ENCODE measurements around the gene LRTM2. TPM values are rescaled to one million over a fixed set of nuclear protein-coding genes. Genes with fewer than 3 reads are reported as not detected.

The LRTM2 gene
- total RNA-seq, 1 experiment from 2014 or later, result not detected

DNA sequence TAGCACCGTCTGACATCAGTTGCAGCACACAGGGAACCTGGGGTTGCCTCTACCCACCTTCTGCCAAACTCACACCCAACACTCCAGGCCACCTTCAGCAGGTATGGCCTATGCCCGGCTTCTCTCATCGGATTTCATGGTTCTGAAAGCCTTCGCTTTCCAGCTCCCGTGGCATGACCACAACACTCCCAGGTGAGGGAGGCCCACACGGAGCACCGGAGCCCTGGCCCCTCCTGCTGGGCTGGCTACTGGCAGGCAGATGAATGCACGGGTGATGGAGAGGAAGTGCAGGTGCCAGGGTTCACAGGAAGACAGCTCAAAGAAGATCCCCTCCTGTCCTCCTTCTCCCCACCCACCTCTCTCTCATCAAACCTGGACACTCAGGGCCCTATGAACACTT is 60.9 kb downstream of the LRTM2 start:
- Histone ChIP-seq H3K27me3 (ENCODE audit: control insufficient read depth, insufficient read depth, low read length) (no peaks in the 10 kb centered on the region), H3K4me3 (ENCODE audit: low read depth in 2 of 2, low read length in 2 of 2) (no peak overlapping the region), H3K36me3 (ENCODE audit: control insufficient read depth, insufficient read depth, low read length) (no peaks in the 10 kb centered on the region), H3K4me1 (ENCODE audit: control insufficient read depth, insufficient read depth, low read length) (no peaks in the 10 kb centered on the region), H3K9me3 (ENCODE audit: control insufficient read depth, insufficient read depth, low read depth, low read length) (no peaks in the 10 kb centered on the region), H3K27ac (ENCODE audit: low read length) (no peak overlapping the region)
- ChIA-PET CTCF (no interaction called here), POLR2A (no interaction called here)
- in situ Hi-C loops (cut with HindIII; ENCODE audit: low pct_unique_long_range_greater_than_20kb, low sequenced_read_pairs) (no loop called here), intact Hi-C loops (cut with micrococcal nuclease; ENCODE audit: unreplicated experiment) (no loop called here)
- DNase-seq (ENCODE audit: low read depth, low spot score), result no peak
- no peak for ATAC-seq
- no TSS peak for BruUV-seq (replicated peaks)
- TF ChIP-seq SIN3A (IDR thresholded peaks at IDR 0.05; ENCODE audit: borderline replicate concordance, insufficient read depth, low read depth, low read length) (no peak), REST (IDR thresholded peaks at IDR 0.05; ENCODE audit: insufficient read depth in 1 of 2, low read depth in 2 of 2, low read length in 1 of 2) (no peak), TCF7L2 (IDR thresholded peaks at IDR 0.05; ENCODE audit: low read depth, low read length) (no peak), POLR2AphosphoS5 (IDR thresholded peaks at IDR 0.05; ENCODE audit: low read depth, low read length) (no peak)
- TF ChIP-seq, protein P1, sequence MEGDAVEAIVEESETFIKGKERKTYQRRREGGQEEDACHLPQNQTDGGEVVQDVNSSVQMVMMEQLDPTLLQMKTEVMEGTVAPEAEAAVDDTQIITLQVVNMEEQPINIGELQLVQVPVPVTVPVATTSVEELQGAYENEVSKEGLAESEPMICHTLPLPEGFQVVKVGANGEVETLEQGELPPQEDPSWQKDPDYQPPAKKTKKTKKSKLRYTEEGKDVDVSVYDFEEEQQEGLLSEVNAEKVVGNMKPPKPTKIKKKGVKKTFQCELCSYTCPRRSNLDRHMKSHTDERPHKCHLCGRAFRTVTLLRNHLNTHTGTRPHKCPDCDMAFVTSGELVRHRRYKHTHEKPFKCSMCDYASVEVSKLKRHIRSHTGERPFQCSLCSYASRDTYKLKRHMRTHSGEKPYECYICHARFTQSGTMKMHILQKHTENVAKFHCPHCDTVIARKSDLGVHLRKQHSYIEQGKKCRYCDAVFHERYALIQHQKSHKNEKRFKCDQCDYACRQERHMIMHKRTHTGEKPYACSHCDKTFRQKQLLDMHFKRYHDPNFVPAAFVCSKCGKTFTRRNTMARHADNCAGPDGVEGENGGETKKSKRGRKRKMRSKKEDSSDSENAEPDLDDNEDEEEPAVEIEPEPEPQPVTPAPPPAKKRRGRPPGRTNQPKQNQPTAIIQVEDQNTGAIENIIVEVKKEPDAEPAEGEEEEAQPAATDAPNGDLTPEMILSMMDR (IDR thresholded peaks at IDR 0.05), result no peak

- TF ChIP-seq POLR2AphosphoS5 (IDR thresholded peaks at IDR 0.05; ENCODE audit: low read depth, low read length), result no peak
- TF ChIP-seq REST (IDR thresholded peaks at IDR 0.05; ENCODE audit: insufficient read depth in 1 of 2, low read depth in 2 of 2, low read length in 1 of 2), result no peak
- TF ChIP-seq TCF7L2 (IDR thresholded peaks at IDR 0.05; ENCODE audit: low read depth, low read length), result no peak
- TF ChIP-seq, protein P1 (IDR thresholded peaks at IDR 0.05), result no peak
- TF ChIP-seq SIN3A (IDR thresholded peaks at IDR 0.05; ENCODE audit: borderline replicate concordance, insufficient read depth, low read depth, low read length), result no peak
- intact Hi-C loops (cut with micrococcal nuclease; ENCODE audit: unreplicated experiment) (no loop called here), in situ Hi-C loops (cut with HindIII; ENCODE audit: low pct_unique_long_range_greater_than_20kb, low sequenced_read_pairs) (no loop called here)
- Histone ChIP-seq H3K9me3 (ENCODE audit: control insufficient read depth, insufficient read depth, low read depth, low read length) (no peaks in the 10 kb centered on the region), H3K27ac (ENCODE audit: low read length) (no peak overlapping the region), H3K36me3 (ENCODE audit: control insufficient read depth, insufficient read depth, low read length) (no peaks in the 10 kb centered on the region), H3K4me1 (ENCODE audit: control insufficient read depth, insufficient read depth, low read length) (no peaks in the 10 kb centered on the region), H3K4me3 (ENCODE audit: low read depth in 2 of 2, low read length in 2 of 2) (no peak overlapping the region), H3K27me3 (ENCODE audit: control insufficient read depth, insufficient read depth, low read length) (no peaks in the 10 kb centered on the region)
- ChIA-PET CTCF (no interaction called here), POLR2A (no interaction called here)
- DNase-seq (ENCODE audit: low read depth, low spot score) (no peak), ATAC-seq (no peak)
- no TSS peak for BruUV-seq (replicated peaks)
Observed at GRCh38 chr12:1881936-1882335, 61.6 kb downstream of the LRTM2 start.
